GOT3 (cell line): ENCODE measurements around the gene C5orf58.
A peak's percentile ranks its signal among the peaks of the same experiment; 100 is the strongest.

Source experiments
- DNase-seq: peaks from one replicate; lab custom pipeline; 2025; ENCODE audit warnings: mixed read lengths; lab: John Stamatoyannopoulos, UW

Gene C5orf58

DNA sequence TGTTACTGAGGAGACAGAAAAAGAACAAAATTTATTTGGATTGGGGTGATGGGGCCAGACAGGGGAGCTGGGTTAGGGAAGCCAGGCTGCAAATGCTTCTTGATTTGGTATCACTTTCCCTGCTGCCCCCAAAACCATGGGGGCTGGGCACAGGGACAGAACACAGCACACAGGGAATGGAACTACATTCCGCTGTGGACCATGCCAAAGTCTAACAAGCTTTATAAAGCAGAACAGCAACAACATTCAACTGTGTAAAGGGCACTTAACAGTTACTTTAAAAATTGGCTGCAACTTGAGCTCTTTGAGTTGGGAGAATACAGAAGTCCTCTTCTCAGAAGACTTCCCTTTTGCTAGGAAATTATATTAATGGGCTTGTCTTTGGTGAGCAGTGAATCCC, 23.8 kb downstream of the C5orf58 start:
- no peak for DNase-seq

- DNase-seq, result no peak
Observed at GRCh38 chr5:170257370-170257769, 24.6 kb downstream of the C5orf58 start.

DNA sequence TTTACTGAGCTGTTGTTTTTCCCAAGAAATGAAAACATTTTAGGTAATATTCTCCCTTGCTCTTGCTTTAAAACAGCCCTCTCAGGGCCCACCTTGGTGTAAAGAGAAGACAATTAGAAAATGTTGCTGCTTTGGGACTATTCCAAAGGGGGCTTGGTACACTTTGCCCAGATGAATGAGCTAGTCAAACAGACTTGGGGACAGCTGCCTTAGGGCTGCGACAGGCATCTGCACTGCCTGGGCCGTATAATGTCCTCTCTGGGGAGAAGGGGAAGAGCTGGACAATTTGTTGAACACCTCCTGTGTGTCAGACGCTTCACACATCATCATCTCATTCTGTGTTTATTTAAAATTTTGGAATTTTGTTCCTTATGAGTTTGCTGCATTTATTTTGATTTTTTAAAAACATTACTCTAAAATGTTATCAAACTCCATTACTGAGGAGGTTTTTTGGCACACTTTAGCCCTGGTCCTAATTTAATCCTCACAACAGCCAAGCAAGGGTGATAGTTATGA, 28.8 kb downstream of the C5orf58 start:
- DNase-seq, result no peak

GRCh38 chr5:170262061-170263045, 29.6 kb downstream of the C5orf58 start:
- no peak for DNase-seq

DNA sequence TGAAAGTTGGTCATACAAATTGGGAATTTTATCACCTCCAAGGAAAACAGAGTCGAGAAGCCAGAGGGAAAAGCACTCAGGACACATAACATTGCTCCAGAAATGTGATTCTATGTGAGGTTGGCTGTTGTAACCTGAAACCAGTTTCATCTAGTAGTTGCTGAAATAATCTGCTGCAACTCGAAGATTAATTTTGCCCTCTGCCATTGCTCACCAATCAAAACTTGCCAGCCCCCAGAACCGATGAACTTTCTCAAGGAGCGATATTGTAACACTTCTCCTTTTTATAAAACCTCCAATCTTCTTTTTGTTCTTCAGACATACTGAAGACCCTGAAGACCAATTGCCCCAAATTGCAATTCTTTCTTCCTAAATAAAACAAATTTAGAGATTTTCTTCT, 31.1 kb downstream of the C5orf58 start:
- DNase-seq, result no peak

DNA sequence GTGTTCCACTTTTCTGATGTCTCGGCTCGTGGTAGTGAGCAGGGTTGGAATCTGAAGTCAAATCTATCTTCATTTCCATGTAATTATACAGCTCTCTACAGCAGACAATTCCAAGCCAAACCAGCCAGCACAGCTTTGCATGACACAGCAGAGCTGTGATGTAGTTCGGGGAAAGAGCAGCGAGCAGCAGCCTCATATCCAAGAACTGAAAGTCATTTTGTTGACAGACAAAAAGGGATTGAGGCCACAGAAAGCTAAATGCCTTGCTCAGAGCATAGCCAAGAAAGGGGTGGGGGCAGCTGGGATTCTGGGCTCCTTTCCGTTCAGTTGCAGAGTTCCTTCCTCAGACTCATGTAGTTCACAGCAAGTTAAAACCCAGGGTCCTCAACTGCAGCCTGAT, 32.7 kb downstream of the C5orf58 start:
- DNase-seq, result no peak

GRCh38 chr5:170266570-170267381, 34.0 kb downstream of the C5orf58 start:
- DNase-seq, result no peak

GRCh38 chr5:170267431-170268152, 34.8 kb downstream of the C5orf58 start:
- DNase-seq, result peak; percentile 45

DNA sequence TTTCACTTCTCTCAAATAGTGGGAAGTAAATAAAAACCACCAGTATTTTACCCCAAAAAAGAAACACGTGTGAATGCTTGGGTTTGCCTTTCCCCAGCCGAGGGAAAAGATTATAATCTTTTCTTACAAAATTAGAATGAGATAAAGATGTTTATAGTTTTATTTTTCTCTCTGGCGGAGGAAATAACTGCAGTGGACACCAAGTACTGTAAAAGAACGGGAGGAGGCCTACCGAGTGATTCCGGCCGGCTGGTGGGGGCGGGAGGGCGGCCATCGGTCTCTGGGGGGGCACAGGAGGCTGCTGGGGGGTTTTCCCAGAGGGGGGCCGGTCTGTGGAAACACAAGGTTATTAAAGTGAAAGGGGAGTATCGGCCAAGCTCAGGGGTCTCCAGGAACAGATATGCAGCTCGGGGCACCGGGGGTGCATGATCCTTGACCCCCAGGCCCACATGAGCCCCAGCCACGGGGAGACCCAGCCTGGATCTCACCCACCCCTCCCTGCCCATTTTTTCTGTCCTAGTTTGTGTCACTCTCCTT, 35.4 kb downstream of the C5orf58 start:
- DNase-seq, result no peak

GRCh38 chr5:170268884-170269283, 36.1 kb downstream of the C5orf58 start:
- DNase-seq, result no peak

DNA sequence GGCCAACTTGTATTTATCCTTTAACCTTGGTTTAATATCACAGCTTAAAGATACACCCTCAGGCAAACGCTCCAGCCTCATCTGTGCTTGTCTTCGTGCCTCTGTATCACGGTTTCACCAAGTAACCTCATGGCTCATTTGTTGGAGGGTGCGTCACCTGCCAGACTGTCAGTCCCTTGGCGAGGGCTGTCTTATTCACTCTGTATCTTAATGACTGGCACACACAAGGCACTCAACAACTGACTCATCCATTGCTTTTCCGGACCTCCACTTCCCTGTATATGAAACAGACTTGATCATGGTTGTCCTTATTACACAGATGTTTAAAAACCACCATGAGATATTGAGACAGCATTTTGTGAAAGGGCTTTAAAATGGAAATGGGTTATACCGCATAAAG, 36.8 kb downstream of the C5orf58 start:
- no peak for DNase-seq

GRCh38 chr5:170270293-170271069, 37.7 kb downstream of the C5orf58 start:
- DNase-seq, result no peak

GRCh38 chr5:170273968-170274710, 41.4 kb downstream of the C5orf58 start:
- DNase-seq, result no peak

- DNase-seq, result no peak
Observed at GRCh38 chr5:170275376-170275994, 42.7 kb downstream of the C5orf58 start.

DNA sequence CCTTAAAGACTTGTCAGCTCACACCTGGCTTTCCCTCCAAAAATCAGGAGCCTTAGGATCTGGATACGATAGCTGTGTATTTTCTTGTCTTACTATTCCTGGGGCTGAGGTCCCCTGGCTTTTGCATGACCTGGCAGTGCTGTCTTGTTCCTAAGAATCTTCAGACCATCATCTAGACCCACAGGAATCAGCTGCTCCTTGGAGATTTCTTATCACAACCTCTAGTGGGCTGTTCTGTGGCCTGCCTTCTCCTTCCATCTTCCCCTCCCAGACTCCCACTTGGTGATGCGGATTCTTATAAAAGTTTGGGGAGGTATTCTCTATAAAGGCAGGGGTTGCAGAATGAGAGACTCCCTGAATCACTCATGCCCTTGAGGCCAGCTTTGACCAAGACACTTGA, 43.4 kb downstream of the C5orf58 start:
- DNase-seq, result no peak

- DNase-seq, result no peak
Observed at GRCh38 chr5:170277867-170278281, 45.1 kb downstream of the C5orf58 start.

DNA sequence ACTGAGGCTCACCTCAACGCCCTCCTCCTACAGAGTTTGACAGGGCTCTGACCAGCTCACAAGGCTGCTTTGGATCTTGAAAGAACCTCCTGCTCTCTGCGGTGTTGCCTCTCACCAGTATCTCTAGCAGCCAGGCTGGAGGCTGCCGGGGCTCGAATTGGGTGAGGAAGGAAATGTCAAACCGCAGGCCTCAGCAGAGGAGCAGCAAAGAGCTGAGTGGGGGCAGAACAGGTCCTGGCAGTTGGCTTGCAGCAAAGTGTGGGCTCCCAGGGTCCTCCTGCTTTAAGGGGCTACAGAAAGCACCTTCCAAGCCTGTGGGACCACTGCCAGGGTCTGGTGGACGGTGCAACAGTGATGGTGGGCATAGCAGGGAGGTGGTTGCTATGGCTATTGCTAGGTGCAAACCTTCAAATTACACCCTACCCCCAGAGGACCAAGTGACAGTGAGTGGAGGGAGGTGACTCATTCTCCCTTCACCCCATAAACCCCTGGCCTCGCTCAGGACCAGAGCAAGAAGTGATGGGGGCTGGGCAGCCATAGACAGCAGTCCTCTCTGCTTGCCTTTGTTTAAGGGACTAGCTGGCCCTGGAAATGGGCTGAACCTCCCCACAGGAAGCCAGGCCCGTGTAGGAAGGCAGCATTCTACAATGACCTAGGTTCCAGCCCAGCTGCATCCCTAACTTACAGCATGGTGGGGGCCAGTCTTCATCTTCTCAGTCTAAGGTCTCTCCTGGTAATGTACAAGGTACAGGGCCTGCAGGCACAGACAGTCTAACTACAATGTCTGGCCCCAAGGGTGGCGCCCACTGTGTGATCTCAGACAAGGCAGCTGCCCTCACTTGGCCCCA, 46.0 kb downstream of the C5orf58 start:
- DNase-seq, result no peak

GRCh38 chr5:170279459-170279817, 46.7 kb downstream of the C5orf58 start:
- DNase-seq, result no peak

GRCh38 chr5:170280011-170280493, 47.3 kb downstream of the C5orf58 start:
- no peak for DNase-seq
